Hair follicle dermal papilla cell (primary cell): Measurements from ENCODE around the gene CDH4. TPM values are rescaled to one million over a fixed set of nuclear protein-coding genes. Genes with fewer than 3 reads are reported as not detected.

Experiments
- total RNA-seq: library from RNA; depleted of rRNA; stranded (reverse); fragments of >200 nt; gene quantifications from 2 replicates; pipeline ENCODE4 v1.2.3, GENCODE V29; 2012

The CDH4 gene
- 0.36 and 0.81 TPM in 2 replicates for total RNA-seq

DNA sequence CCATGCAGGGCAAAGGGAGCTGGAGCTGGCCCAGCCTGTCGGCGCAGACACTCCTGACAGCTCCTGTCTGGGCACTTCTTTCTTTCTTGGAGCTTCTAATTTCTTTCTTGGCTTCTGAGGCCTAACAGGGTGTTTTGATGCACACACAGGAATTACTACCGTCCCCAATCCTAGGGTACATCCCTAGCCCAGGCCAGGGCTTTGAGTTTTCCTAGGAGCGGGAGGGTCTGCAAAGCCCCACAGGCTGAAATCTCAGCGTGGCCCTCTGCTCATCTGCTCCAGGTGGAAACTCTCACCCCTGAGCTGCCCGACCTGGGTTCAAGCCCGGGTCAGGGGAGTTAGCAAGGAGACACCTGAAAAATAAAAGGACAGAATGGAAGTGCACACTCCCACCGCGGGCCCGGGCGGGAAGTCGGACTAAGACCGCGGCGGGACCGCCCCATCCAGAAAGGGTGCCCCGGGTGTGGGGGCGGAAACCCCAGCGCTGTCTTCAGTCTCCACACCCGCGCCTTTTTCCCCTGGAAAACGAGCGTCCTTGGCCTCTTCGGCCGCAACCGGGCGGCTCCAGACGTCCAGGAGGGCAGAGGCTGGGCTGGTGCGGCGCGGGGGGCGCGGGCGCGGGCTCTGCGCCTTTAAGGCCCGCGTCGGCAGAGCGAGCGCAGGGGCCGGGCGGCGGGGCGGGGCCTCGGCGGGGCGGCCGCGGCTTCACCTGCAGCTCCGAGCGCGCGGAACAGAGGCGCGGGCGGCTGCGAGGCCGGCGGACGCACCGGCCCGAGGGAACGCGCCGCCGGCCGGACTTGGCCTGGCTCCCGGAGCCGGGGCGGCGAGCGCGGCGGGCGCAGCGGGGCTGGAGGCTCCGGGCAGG is at the start of gene CDH4:
Gene CDH4, plus strand, starts transcription at position 733 of the 865 bp plus-strand sequence.

